ENCODE data around the gene CCDC127. TPM values are rescaled to one million over a fixed set of nuclear protein-coding genes. Genes with fewer than 3 reads are reported as not detected.

Gene CCDC127
- total RNA-seq, 2 experiments from 2014 or later = 1.9 to 2.8 TPM

DNA sequence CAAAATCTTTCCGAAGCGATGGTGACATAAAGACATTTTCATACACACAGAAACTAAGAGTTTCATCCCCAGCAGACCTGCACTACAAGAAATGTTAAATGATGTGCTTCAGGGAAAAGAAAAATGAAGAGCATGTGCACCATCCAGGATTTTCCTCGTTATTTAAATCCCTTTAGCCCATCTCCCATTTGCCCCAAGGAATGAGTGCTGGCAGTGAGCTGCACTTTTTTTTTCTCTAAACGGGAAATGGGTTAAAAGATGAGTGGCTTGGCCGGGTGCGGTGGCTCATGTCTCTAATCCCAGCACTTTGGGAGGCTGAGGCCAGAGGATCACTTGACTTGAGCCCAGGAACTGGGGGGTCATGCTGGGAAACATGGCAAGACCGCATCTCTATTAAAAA lies 33.5 kb downstream of the CCDC127 start:
- Histone ChIP-seq H3K36me3 (ENCODE audit: insufficient read depth, low read length) (no peaks in the 10 kb centered on the region), H3K27me3 (ENCODE audit: control insufficient read depth in 1 of 2, insufficient read depth in 2 of 2, low read length in 2 of 2) (no peaks in the 10 kb centered on the region), H3K27ac (ENCODE audit: low read depth in 1 of 2, low read length in 2 of 2) (no peak overlapping the region), H3K4me3 (ENCODE audit: low read length) (no peak overlapping the region), H3K9me3 (ENCODE audit: control insufficient read depth in 1 of 2, insufficient read depth in 1 of 2, low read length in 2 of 2) (no peaks in the 10 kb centered on the region), H3K4me1 (ENCODE audit: insufficient read depth, low read length) (peaks cover 10% of the 10 kb centered on the region)
- intact Hi-C loops (cut with DNase I, micrococcal nuclease) = no loop called here
- no peak overlapping the region for H3K27ac Mint-ChIP-seq
- POLR2A ChIA-PET = no interaction called here
- H3K4me1 Mint-ChIP-seq (ENCODE audit: low read depth) = peaks cover 7% of the 10 kb centered on the region
- CTCF ChIA-PET = no interaction called here
- no peaks in the 10 kb centered on the region for H3K9me3 Mint-ChIP-seq
- no peaks in the 10 kb centered on the region for H3K36me3 Mint-ChIP-seq (ENCODE audit: low read depth)
- no peak for ATAC-seq (ENCODE audit: poor library complexity)
- H3K4me3 Mint-ChIP-seq = no peak overlapping the region
- no peak for TF ChIP-seq CTCF (IDR thresholded peaks at IDR 0.05)
- H3K27me3 Mint-ChIP-seq = peaks cover 11% of the 10 kb centered on the region
- DNase-seq = no peak

- DNase-seq = no peak
- H3K27ac Mint-ChIP-seq = no peak overlapping the region
- no peak for ATAC-seq (ENCODE audit: poor library complexity)
Measured at GRCh38 chr5:182126-182525, 35.8 kb downstream of the CCDC127 start.

DNA sequence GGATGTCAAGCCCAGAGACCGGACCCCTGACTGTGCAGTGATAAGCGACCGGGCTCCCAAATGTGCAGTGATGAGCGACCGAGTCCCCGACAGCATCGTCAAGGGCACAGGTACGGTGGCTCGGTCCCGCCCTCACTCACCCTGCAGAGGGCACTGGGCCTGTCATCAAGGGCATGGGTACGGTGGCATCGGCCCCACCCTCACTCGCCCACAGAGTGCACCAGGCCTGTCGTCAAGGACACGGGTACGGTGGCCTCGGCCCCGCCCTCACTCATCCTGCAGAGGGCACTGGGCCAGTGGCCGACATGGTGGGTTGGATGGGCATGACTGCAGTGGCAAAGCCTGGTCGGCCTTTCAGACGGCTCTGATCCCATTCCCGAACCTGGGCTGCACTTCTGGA lies 36.4 kb downstream of the CCDC127 start:
- Mint-ChIP-seq H3K9me3 (no peaks in the 10 kb centered on the region), H3K36me3 (ENCODE audit: low read depth) (no peaks in the 10 kb centered on the region), H3K4me3 (no peak overlapping the region), H3K27ac (no peak overlapping the region), H3K4me1 (ENCODE audit: low read depth) (no peaks in the 10 kb centered on the region), H3K27me3 (peaks cover 4% of the 10 kb centered on the region)
- Histone ChIP-seq H3K4me1 (ENCODE audit: insufficient read depth, low read length) (no peaks in the 10 kb centered on the region), H3K27me3 (ENCODE audit: control insufficient read depth in 1 of 2, insufficient read depth in 2 of 2, low read length in 2 of 2) (no peaks in the 10 kb centered on the region), H3K36me3 (ENCODE audit: insufficient read depth, low read length) (no peaks in the 10 kb centered on the region), H3K9me3 (ENCODE audit: control insufficient read depth in 1 of 2, insufficient read depth in 1 of 2, low read length in 2 of 2) (no peaks in the 10 kb centered on the region), H3K27ac (ENCODE audit: low read depth in 1 of 2, low read length in 2 of 2) (no peak overlapping the region), H3K4me3 (ENCODE audit: low read length) (no peak overlapping the region)
- DNase-seq = no peak
- TF ChIP-seq CTCF (IDR thresholded peaks at IDR 0.05) = no peak
- ATAC-seq (ENCODE audit: poor library complexity) = no peak
- POLR2A ChIA-PET = no interaction called here
- intact Hi-C loops (cut with DNase I, micrococcal nuclease) = no loop called here
- CTCF ChIA-PET = no interaction called here

More at GRCh38 chr5:182126-182525, 35.8 kb downstream of the CCDC127 start:
- Mint-ChIP-seq H3K27me3 (peaks cover 4% of the 10 kb centered on the region), H3K4me3 (no peak overlapping the region), H3K36me3 (ENCODE audit: low read depth) (no peaks in the 10 kb centered on the region), H3K4me1 (ENCODE audit: low read depth) (no peaks in the 10 kb centered on the region), H3K9me3 (no peaks in the 10 kb centered on the region)
- Histone ChIP-seq H3K9me3 (ENCODE audit: control insufficient read depth in 1 of 2, insufficient read depth in 1 of 2, low read length in 2 of 2) (no peaks in the 10 kb centered on the region), H3K27ac (ENCODE audit: low read depth in 1 of 2, low read length in 2 of 2) (no peak overlapping the region), H3K4me3 (ENCODE audit: low read length) (no peak overlapping the region), H3K4me1 (ENCODE audit: insufficient read depth, low read length) (no peaks in the 10 kb centered on the region), H3K36me3 (ENCODE audit: insufficient read depth, low read length) (no peaks in the 10 kb centered on the region), H3K27me3 (ENCODE audit: control insufficient read depth in 1 of 2, insufficient read depth in 2 of 2, low read length in 2 of 2) (no peaks in the 10 kb centered on the region)
- CTCF ChIA-PET = no interaction called here
- POLR2A ChIA-PET = no interaction called here
- intact Hi-C loops (cut with DNase I, micrococcal nuclease) = no loop called here
- no peak for TF ChIP-seq CTCF (IDR thresholded peaks at IDR 0.05)
